Measurements from ENCODE around the gene PRMT1. TPM values are rescaled to one million over a fixed set of nuclear protein-coding genes. Genes with fewer than 3 reads are reported as not detected.

The PRMT1 gene
- total RNA-seq, 1 experiment from 2014 or later = 505 TPM

- H3K4ac ChIP-seq (ENCODE audit: low read depth, low read length) = no peak overlapping the region
- no peak for DNase-seq
- no peak overlapping the region for H2BK5ac ChIP-seq (ENCODE audit: insufficient read length, low read length)
- no peak overlapping the region for H4K8ac ChIP-seq (replicated peaks; ENCODE audit: insufficient read length, low read depth, low read length)
- H2BK120ac ChIP-seq (ENCODE audit: low read depth, low read length, poor library complexity, severe bottlenecking) = no peak overlapping the region
- no peak overlapping the region for H4K91ac ChIP-seq (ENCODE audit: insufficient read length, low read depth, low read length)
- H4K5ac ChIP-seq (ENCODE audit: insufficient read length, low read depth, low read length) = no peak overlapping the region
- no peak overlapping the region for H2BK20ac ChIP-seq (ENCODE audit: low read depth, low read length, poor library complexity, severe bottlenecking)
- H2AK5ac ChIP-seq (ENCODE audit: insufficient read length, low read length) = no peak overlapping the region
- Mint-ChIP-seq H3K27me3 (ENCODE audit: low read depth) (no peaks in the 10 kb centered on the region), H3K4me1 (peaks cover 12 to 13% of the 10 kb centered on the region in 2 experiments), H3K36me3 (ENCODE audit: insufficient read depth in 1 of 3, low read depth in 3 of 3) (peaks cover 20 to 76% (median 69%) of the 10 kb centered on the region in 3 experiments), H3K4me3 (no peak overlapping the region), H3K9me3 (no peaks in the 10 kb centered on the region; a peak in 1 of 5 replicates), H3K27ac (no peak overlapping the region)
- H3K79me2 ChIP-seq (ENCODE audit: insufficient read depth, low read length) = no peaks in the 10 kb centered on the region
- H2BK12ac ChIP-seq (ENCODE audit: insufficient read length, low read depth, low read length) = no peak overlapping the region
- H3K9me3 ChIP-seq (ENCODE audit: control insufficient read depth, low read depth, low read length) = no peaks in the 10 kb centered on the region
- no peak overlapping the region for H3K18ac ChIP-seq (ENCODE audit: insufficient read length, low read depth, low read length)
- no peak overlapping the region for H3K4me2 ChIP-seq (ENCODE audit: insufficient read depth, insufficient read length, low read length)
- no peak overlapping the region for H3K14ac ChIP-seq (ENCODE audit: insufficient read depth, low read length)
- H3K27ac ChIP-seq (ENCODE audit: insufficient read length, low read depth, low read length) = no peak overlapping the region
- no peaks in the 10 kb centered on the region for H3K27me3 ChIP-seq (ENCODE audit: insufficient read depth, low read length)
- H2AFZ ChIP-seq (ENCODE audit: low read length) = no peak overlapping the region
- H3K4me1 ChIP-seq (ENCODE audit: insufficient read depth, low read length) = no peaks in the 10 kb centered on the region
- no peak overlapping the region for H2BK15ac ChIP-seq (ENCODE audit: low read depth, low read length)
- no peak overlapping the region for H3K56ac ChIP-seq (ENCODE audit: insufficient read length, low read depth, low read length)
- no peak overlapping the region for H3K23ac ChIP-seq (ENCODE audit: insufficient read length, low read depth, low read length)
- H4K20me1 ChIP-seq (ENCODE audit: control insufficient read depth, insufficient read depth, insufficient read length) = no peaks in the 10 kb centered on the region
- H3K23me2 ChIP-seq (ENCODE audit: insufficient read length, low read depth, low read length, poor library complexity, severe bottlenecking) = no peaks in the 10 kb centered on the region
- no peaks in the 10 kb centered on the region for H3K79me1 ChIP-seq (ENCODE audit: insufficient read depth, low read depth, low read length, poor library complexity, severe bottlenecking)
- H3T11ph ChIP-seq (ENCODE audit: low read length) = no peak overlapping the region
- H3K9ac ChIP-seq (ENCODE audit: extremely low read depth, insufficient read length, low read length) = no peak overlapping the region
- WGBS (ENCODE audit: extremely low coverage, insufficient read length, low lambda C conversion rate) = no CpG with 5 or more reads among the region's 110 CpGs
- TF ChIP-seq, protein P1, sequence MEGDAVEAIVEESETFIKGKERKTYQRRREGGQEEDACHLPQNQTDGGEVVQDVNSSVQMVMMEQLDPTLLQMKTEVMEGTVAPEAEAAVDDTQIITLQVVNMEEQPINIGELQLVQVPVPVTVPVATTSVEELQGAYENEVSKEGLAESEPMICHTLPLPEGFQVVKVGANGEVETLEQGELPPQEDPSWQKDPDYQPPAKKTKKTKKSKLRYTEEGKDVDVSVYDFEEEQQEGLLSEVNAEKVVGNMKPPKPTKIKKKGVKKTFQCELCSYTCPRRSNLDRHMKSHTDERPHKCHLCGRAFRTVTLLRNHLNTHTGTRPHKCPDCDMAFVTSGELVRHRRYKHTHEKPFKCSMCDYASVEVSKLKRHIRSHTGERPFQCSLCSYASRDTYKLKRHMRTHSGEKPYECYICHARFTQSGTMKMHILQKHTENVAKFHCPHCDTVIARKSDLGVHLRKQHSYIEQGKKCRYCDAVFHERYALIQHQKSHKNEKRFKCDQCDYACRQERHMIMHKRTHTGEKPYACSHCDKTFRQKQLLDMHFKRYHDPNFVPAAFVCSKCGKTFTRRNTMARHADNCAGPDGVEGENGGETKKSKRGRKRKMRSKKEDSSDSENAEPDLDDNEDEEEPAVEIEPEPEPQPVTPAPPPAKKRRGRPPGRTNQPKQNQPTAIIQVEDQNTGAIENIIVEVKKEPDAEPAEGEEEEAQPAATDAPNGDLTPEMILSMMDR (conservative IDR thresholded peaks at IDR 0.05) = no peak
Observed at GRCh38 chr19:49651820-49652550, 25.1 kb upstream of the PRMT1 start.

All from H9 (cell line).